ENCODE results near the gene KCNJ6. TPM values are rescaled to one million over a fixed set of nuclear protein-coding genes. Genes with fewer than 3 reads are reported as not detected.

KCNJ6 gene
- total RNA-seq, 1 experiment from 2014 or later, result not detected

GRCh38 chr21:37821092-37821491 lies 95.2 kb downstream of the KCNJ6 start:
- DNase-seq (ENCODE audit: low spot score), result no peak

- DNase-seq (ENCODE audit: low spot score), result no peak
These were observed 96.9 kb downstream of the KCNJ6 start for GRCh38 chr21:37819372-37819771.

GRCh38 chr21:37817242-37817641 lies 99.0 kb downstream of the KCNJ6 start:
- DNase-seq (ENCODE audit: low spot score), result no peak

GRCh38 chr21:37815893-37816292 lies 100.4 kb downstream of the KCNJ6 start:
- no peak for DNase-seq (ENCODE audit: low spot score)

GRCh38 chr21:37811711-37812110 lies 104.5 kb downstream of the KCNJ6 start:
- no peak for DNase-seq (ENCODE audit: low spot score)

GRCh38 chr21:37808261-37808660 lies 108.0 kb downstream of the KCNJ6 start:
- DNase-seq (ENCODE audit: low spot score), result no peak

GRCh38 chr21:37805266-37805665 lies 111.0 kb downstream of the KCNJ6 start:
- DNase-seq (ENCODE audit: low spot score), result no peak

GRCh38 chr21:37804001-37804400 lies 112.3 kb downstream of the KCNJ6 start:
- no peak for DNase-seq (ENCODE audit: low spot score)

- no peak for DNase-seq (ENCODE audit: low spot score)
These were observed 113.1 kb downstream of the KCNJ6 start for GRCh38 chr21:37803101-37803651.

GRCh38 chr21:37800456-37801061 lies 115.7 kb downstream of the KCNJ6 start:
- DNase-seq (ENCODE audit: low spot score), result no peak

GRCh38 chr21:37800057-37800455 lies 116.2 kb downstream of the KCNJ6 start:
- DNase-seq (ENCODE audit: low spot score), result no peak

- DNase-seq (ENCODE audit: low spot score), result peak; percentile 24
These were observed 116.8 kb downstream of the KCNJ6 start for GRCh38 chr21:37799211-37800056.

GRCh38 chr21:37797403-37797802 lies 118.9 kb downstream of the KCNJ6 start:
- DNase-seq (ENCODE audit: low spot score), result no peak

- DNase-seq (ENCODE audit: low spot score), result no peak
These were observed 120.2 kb downstream of the KCNJ6 start for GRCh38 chr21:37796011-37796410.

GRCh38 chr21:37793660-37794059 lies 122.6 kb downstream of the KCNJ6 start:
- no peak for DNase-seq (ENCODE audit: low spot score)

- DNase-seq (ENCODE audit: low spot score), result no peak
These were observed 124.2 kb downstream of the KCNJ6 start for GRCh38 chr21:37792046-37792445.

- no peak for DNase-seq (ENCODE audit: low spot score)
These were observed 125.4 kb downstream of the KCNJ6 start for GRCh38 chr21:37790905-37791304.

GRCh38 chr21:37788503-37788902 lies 127.8 kb downstream of the KCNJ6 start:
- DNase-seq (ENCODE audit: low spot score), result no peak

GRCh38 chr21:37787456-37787855 lies 128.8 kb downstream of the KCNJ6 start:
- no peak for DNase-seq (ENCODE audit: low spot score)

GRCh38 chr21:37784591-37785318 lies 131.5 kb downstream of the KCNJ6 start:
- DNase-seq (ENCODE audit: low spot score), result no peak

GRCh38 chr21:37783016-37783415 lies 133.2 kb downstream of the KCNJ6 start:
- no peak for DNase-seq (ENCODE audit: low spot score)
